NCI-H128 (cell line): ENCODE results near the gene KHDC1.
"Not testable (repeated sequence)": the region's sequence is repeated elsewhere in the genome, so short reads cannot be mapped to it uniquely, and the experiment has no call there.

Experiments
- DNase-seq: peaks from one replicate; lab custom pipeline; 2025; ENCODE audit not compliant: unreplicated experiment; lab: John Stamatoyannopoulos, UW

KHDC1 gene

GRCh38 chr6:73252703-73253102 is 10.3 kb downstream of the KHDC1 start:
- no peak for DNase-seq

- no peak for DNase-seq
These were observed 13.0 kb downstream of the KHDC1 start for GRCh38 chr6:73250016-73250415.

GRCh38 chr6:73248192-73248903 is 14.6 kb downstream of the KHDC1 start:
- no peak for DNase-seq

- no peak for DNase-seq
These were observed 21.0 kb downstream of the KHDC1 start for GRCh38 chr6:73242001-73242400.

- DNase-seq = no peak
These were observed 22.3 kb downstream of the KHDC1 start for GRCh38 chr6:73240730-73241129.

- DNase-seq = no peak
These were observed 26.7 kb downstream of the KHDC1 start for GRCh38 chr6:73236144-73236750.

GRCh38 chr6:73234733-73235132 is 28.3 kb downstream of the KHDC1 start:
- DNase-seq = no peak

GRCh38 chr6:73233971-73234370 is 29.0 kb downstream of the KHDC1 start:
- DNase-seq = not testable (repeated sequence)

- no peak for DNase-seq
These were observed 29.9 kb downstream of the KHDC1 start for GRCh38 chr6:73233048-73233447.

GRCh38 chr6:73231986-73232391 is 31.0 kb downstream of the KHDC1 start:
- DNase-seq = no peak

GRCh38 chr6:73227606-73228255 is 35.3 kb downstream of the KHDC1 start:
- DNase-seq = no peak

GRCh38 chr6:73225396-73225795 is 37.6 kb downstream of the KHDC1 start, which contains the start of gene KHDC1L:
Gene KHDC1L, minus strand, starts transcription at chr6:73225496. Its CDS starts 88 bp downstream, at chr6:73225408.
- no peak for DNase-seq

GRCh38 chr6:73216859-73217258 is 46.1 kb downstream of the KHDC1 start:
- DNase-seq = no peak

GRCh38 chr6:73209117-73209516 is 53.9 kb downstream of the KHDC1 start:
- DNase-seq = no peak

- no peak for DNase-seq
These were observed 55.7 kb downstream of the KHDC1 start for GRCh38 chr6:73207221-73207837.

- no peak for DNase-seq
These were observed 58.7 kb downstream of the KHDC1 start for GRCh38 chr6:73204252-73204651.

GRCh38 chr6:73203098-73203497 is 59.9 kb downstream of the KHDC1 start:
- DNase-seq = no peak

- no peak for DNase-seq
These were observed 62.3 kb downstream of the KHDC1 start for GRCh38 chr6:73200735-73201134.

- no peak for DNase-seq
These were observed 62.7 kb downstream of the KHDC1 start for GRCh38 chr6:73200247-73200646.

- no peak for DNase-seq
These were observed 68.3 kb downstream of the KHDC1 start for GRCh38 chr6:73194744-73195143.

- DNase-seq = not testable (repeated sequence)
These were observed 69.7 kb downstream of the KHDC1 start for GRCh38 chr6:73193302-73193701.
